T-helper 1 cell treated with Interleukin-12 subunit alpha and Interleukin-12 subunit beta and Interleukin-4 antibody, amounts not matched to agents 30 μg/mL and 1 μg/mL, for 36 hours (primary cell): ENCODE measurements around the gene TOM1L2.

Experiments
- H3K27ac Mint-ChIP-seq: one replicate; pipeline ENCODE4 v1.8.0; 2021; ENCODE audit warnings: mild to moderate bottlenecking, mixed read lengths
- H3K27me3 Mint-ChIP-seq: one replicate; pipeline ENCODE4 v1.8.0; 2021; ENCODE audit warnings: low read depth, mixed read lengths
- H3K36me3 Mint-ChIP-seq: one replicate; pipeline ENCODE4 v1.8.0; 2021; ENCODE audit warnings: low read depth, mixed read lengths
- H3K4me1 Mint-ChIP-seq: one replicate; pipeline ENCODE4 v1.8.0; 2021; ENCODE audit warnings: low read depth, mixed read lengths
- H3K4me3 Mint-ChIP-seq: one replicate; pipeline ENCODE4 v1.8.0; 2021; ENCODE audit warnings: mild to moderate bottlenecking, moderate library complexity, mixed read lengths
- H3K9me3 Mint-ChIP-seq: one replicate; pipeline ENCODE4 v1.8.0; 2021; ENCODE audit warnings: mixed read lengths

Gene TOM1L2

DNA sequence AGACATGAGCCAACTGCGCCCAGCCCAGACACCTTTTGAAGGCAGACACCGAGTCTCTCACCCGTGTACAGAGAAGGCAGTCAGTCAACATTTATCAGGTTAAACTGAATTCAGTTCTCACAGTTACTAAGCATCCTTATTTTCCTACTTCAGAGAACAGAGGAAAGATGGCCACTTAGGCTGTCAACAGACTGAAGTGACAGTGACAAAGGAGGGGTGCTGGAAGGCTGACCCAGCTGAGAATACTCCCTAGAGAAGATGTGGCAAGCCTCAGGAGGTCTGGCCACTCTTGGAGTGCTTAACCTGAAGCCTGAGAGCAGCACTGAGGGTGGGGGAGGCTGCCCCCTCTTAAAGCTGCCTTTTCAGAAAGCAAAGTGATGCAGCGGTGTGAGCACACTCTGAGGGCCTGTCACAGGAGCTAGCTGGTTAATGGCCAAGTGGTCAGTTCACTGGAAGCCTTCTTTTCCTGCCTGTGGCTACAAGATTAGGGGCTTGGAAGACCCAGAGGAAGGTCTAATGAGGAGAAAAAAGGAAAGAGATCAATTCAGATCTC is 84.4 kb downstream of the TOM1L2 start:
- peaks cover 5% of the 10 kb centered on the region for H3K36me3 Mint-ChIP-seq
- no peak overlapping the region for H3K4me3 Mint-ChIP-seq
- H3K9me3 Mint-ChIP-seq = no peaks in the 10 kb centered on the region
- H3K27me3 Mint-ChIP-seq = no peaks in the 10 kb centered on the region
- H3K4me1 Mint-ChIP-seq = peaks cover 3% of the 10 kb centered on the region
- no peak overlapping the region for H3K27ac Mint-ChIP-seq

DNA sequence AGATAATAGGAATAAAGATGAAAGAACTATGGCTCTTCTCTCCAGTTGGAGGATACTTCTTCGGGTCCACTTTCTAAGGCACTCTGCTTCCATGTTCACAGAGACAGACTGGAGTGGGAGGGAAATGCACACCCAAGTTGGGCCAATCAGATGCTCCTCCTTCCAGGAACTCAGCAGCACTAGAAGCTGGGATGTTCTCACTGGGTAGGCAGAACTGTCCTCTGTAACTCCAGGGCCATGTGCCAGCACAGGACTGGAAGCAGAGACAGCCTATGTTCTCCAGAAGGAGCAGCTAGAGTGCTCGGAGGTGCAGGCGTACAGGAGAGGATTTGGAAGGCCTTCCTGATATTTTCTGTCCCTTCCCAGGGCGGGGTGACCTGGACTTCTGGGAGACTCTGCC is 85.5 kb downstream of the TOM1L2 start:
- Mint-ChIP-seq H3K27me3 (no peaks in the 10 kb centered on the region), H3K4me3 (no peak overlapping the region), H3K9me3 (no peaks in the 10 kb centered on the region), H3K36me3 (peaks cover 3% of the 10 kb centered on the region), H3K4me1 (peaks cover 1% of the 10 kb centered on the region), H3K27ac (no peak overlapping the region)

DNA sequence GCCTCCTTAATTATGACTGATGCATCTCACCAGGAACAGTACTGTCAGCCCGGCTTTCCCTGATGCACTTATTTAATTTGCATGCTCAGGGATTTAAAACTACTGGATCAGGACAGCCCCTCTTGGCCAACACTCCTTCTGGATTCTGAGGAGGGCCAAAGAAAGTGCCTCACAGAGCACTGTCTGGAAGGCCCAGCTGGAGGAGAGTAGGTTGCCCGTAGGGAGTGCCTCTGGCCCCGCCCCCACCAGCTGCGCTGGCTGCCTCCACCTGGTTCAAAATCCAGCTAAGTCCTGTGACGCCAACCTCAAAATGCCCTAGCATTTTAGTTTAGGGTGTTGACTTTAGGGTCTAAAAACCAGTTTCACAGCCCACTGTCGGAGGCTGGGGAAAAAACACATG is 86.0 kb downstream of the TOM1L2 start:
- no peak overlapping the region for H3K4me3 Mint-ChIP-seq
- peaks cover 1% of the 10 kb centered on the region for H3K4me1 Mint-ChIP-seq
- H3K36me3 Mint-ChIP-seq = peaks cover 3% of the 10 kb centered on the region
- H3K9me3 Mint-ChIP-seq = no peaks in the 10 kb centered on the region
- H3K27me3 Mint-ChIP-seq = no peaks in the 10 kb centered on the region
- no peak overlapping the region for H3K27ac Mint-ChIP-seq

DNA sequence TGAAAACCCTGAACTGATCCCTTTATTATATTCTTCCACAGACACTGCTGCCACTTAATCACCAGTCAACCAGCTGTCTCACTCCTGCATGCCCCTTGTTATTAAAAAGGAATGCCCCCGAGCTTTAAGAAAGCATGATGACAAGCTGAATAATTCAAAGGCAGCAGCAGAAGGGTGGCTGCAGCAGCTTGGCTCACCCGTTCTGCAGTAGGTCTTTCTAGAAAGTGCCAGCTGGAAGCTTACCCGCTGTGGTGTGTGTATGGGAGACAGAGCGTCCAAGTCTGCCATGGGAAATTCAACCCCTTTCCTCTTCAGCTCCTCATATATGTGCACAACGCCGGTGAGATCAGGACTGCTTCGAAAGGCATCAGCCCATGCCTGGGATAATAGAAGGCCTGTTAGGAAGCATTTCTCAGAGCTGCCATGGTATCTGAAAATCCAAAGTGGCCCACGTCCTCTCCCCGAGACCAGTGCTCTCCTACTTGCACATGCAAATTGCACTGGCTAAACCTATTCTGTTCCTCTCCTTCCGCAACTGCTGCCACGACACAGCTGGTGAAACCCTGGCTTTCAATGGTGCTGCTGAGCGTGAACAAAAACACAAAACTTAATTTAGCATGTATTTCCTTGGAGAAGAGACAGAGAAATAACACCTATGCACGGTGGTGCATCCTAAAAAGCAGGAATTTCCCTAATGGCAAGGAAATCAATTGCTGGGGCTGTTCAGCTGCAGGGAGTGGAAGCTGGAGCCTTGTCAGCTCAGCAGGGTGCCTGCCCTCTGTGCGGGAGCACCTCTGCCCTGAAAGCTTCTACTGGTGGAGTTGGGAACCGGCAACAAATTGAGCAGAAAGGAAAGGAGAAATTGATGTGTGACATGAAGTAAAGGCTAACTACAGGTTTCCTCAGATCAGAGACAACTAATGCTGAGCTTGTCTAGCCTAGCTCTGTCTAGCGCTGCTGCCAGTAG is 87.5 kb downstream of the TOM1L2 start:
- H3K36me3 Mint-ChIP-seq = no peaks in the 10 kb centered on the region
- H3K27ac Mint-ChIP-seq = no peak overlapping the region
- no peaks in the 10 kb centered on the region for H3K9me3 Mint-ChIP-seq
- H3K4me1 Mint-ChIP-seq = no peaks in the 10 kb centered on the region
- no peaks in the 10 kb centered on the region for H3K27me3 Mint-ChIP-seq
- H3K4me3 Mint-ChIP-seq = no peak overlapping the region

DNA sequence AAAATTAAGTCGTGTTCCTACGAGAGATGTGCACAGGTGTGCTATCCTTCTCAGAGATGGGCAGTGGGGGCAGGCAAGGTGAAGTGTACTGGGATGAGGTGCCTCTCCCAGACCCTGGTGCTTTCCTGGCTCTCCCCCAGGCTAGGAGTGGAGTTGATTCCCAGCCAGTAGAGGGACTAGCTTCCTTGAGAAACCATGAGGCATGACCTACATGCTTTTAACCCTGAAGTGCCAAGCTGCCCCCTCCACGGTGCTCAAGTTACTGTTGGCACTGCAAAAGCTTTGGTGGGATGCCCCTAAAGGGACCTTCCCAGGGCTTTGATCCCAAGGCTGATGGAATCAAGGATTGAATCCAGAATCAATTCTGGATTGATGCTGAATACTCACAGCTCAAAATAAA is 88.4 kb downstream of the TOM1L2 start:
- Mint-ChIP-seq H3K27ac (no peak overlapping the region), H3K4me3 (no peak overlapping the region), H3K27me3 (no peaks in the 10 kb centered on the region), H3K9me3 (no peaks in the 10 kb centered on the region), H3K36me3 (peaks cover 3% of the 10 kb centered on the region), H3K4me1 (no peaks in the 10 kb centered on the region)

DNA sequence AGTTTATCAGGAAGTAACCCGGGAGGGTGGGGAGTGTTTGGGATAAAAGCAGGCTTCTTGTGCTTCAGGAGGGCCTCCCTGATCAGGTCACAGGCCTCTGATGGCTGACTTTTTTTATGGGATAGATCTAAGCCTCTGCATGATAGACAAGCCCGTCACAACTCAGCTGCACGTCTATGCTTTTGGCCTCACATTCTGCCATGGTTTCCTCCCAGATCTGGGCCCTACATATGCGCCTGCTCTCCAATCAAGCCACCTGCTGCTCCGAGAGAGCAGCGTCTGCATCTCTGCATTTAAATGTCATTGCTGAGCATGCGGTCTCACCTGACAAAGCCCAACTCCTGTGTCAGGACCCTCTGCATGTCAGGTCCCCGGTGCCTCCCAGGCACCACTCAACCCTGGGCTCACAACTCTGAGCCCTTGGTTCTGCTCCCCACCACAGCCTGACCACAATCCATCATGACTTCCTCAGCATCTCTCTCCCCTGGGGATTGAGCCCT is 90.1 kb downstream of the TOM1L2 start:
- no peaks in the 10 kb centered on the region for H3K27me3 Mint-ChIP-seq
- H3K27ac Mint-ChIP-seq = no peak overlapping the region
- H3K9me3 Mint-ChIP-seq = no peaks in the 10 kb centered on the region
- H3K4me3 Mint-ChIP-seq = no peak overlapping the region
- H3K36me3 Mint-ChIP-seq = peaks cover 5% of the 10 kb centered on the region
- H3K4me1 Mint-ChIP-seq = no peaks in the 10 kb centered on the region

DNA sequence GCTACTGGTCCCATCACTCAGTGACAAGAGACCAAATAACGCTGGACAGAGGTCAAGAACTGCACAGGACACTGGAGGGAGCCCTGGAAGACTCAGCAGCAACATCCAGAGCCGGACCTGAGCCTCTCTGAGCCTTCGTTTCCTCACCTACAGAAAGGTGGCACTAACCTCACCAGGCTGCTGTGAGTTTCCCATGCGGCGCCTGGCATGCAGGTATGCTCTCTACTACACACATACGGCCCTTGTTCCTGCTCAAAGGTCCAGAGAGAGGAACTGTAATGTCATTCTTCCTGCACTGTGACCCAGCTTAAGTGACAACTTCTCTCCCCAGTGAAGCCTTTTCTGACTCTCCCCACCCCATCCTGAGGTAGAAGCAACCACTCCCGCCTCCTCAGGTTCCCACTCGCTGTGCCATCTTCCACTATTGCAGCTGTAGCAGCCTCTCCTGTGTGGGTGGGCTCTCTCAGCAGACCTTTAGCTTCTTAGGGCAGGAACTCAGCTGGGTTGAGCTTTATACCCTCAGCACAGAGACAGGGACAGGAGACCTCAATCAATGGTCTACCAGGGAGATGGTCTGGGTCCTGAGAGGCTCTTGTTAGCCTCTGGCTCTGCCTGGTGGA is 91.5 kb downstream of the TOM1L2 start:
- Mint-ChIP-seq H3K9me3 (no peaks in the 10 kb centered on the region), H3K4me3 (no peak overlapping the region), H3K4me1 (no peaks in the 10 kb centered on the region), H3K36me3 (peaks cover 13% of the 10 kb centered on the region), H3K27ac (no peak overlapping the region), H3K27me3 (no peaks in the 10 kb centered on the region)

DNA sequence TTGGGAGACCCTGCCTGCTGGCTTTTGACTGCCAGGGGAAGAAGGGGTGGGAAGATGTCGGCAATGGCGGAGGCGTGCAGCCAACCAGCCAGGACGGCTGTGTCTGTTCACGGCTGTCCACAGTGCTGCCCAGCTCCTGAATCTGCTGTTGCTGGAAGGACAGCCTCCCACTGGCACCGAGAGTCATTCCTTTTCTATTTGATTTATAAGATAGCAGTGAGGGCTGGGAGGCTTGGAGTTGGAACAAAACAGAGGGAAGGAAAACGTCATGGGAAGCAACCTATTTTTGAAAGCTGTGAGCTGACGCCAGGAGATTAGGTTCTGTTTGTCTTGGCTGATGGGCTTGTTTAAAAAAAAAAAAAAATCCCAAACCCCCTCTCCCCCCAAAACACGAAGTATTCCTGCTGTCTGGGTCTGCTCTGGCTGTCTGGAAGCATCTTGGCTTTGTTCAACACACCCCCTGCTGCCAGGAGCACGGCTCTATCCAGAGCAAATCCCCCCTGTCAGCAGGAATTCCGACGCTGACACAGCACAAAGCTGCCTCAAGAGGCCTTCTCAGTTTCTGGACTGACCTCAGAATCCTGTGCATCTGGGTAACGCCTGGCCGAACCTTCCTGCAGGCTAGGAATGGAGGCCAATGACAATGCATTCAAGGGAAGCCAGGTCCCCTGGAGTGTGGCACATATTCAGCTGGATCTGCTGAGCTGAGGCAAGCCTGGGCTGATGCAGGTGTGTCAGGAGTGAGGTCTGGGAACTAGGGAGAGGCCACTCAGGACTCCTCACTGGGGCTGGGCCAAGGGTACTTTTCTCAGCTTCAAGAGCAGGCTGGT is 94.5 kb downstream of the TOM1L2 start:
- H3K27ac Mint-ChIP-seq = no peak overlapping the region

DNA sequence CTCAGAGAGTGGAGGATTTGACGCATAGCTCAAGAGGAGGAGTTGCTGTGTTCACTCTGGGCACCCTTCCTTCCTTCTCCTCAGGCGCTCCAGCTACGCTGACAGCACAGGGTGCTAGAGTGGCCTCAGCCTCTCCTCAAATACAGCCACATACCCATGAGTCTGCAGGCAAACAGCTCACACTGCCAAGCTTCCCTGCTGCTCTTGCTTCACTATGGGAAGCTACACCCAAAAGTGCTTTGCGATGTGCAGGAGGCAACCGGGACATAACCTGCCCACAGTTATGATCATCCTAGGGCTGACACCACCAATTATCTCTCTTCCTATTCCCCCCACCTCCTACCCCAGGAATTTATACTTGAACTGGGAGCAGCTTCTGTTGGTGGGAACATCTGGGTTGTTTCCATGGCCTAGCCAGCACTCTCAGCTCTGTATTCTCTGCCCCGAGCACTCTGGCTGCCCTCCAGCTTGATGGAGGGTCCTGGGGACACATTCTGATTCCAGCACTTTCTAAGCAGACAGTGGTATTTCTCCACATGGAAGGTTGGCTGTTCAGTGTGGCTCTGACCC is 95.2 kb downstream of the TOM1L2 start:
- peaks cover 13% of the 10 kb centered on the region for H3K36me3 Mint-ChIP-seq
- no peak overlapping the region for H3K27ac Mint-ChIP-seq
- no peaks in the 10 kb centered on the region for H3K27me3 Mint-ChIP-seq
- no peak overlapping the region for H3K4me3 Mint-ChIP-seq
- no peaks in the 10 kb centered on the region for H3K4me1 Mint-ChIP-seq
- no peaks in the 10 kb centered on the region for H3K9me3 Mint-ChIP-seq

More for the DNA sequence above, 94.5 kb downstream of the TOM1L2 start:
- Mint-ChIP-seq H3K4me3 (no peak overlapping the region), H3K36me3 (peaks cover 13% of the 10 kb centered on the region), H3K9me3 (no peaks in the 10 kb centered on the region), H3K4me1 (no peaks in the 10 kb centered on the region), H3K27me3 (no peaks in the 10 kb centered on the region)

DNA sequence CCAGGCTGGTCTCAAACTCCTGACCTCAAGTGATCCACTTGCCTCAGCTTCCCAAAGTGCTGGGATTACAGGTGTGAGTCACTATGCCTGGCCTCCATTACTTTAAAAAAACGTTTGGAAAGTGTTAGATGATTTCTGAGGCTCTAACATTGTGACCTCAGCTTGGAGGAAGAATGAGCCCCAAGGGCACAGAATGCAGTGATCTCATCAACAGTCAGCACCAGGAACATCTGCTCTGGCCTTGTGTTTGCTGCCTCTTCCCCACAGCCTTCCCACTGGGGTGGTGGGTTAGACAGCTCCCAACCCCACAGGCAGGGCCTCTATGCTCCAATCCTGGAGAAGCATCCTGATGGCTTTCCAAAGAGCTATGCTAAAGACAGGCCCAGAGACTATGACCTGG is 97.7 kb downstream of the TOM1L2 start:
- Mint-ChIP-seq H3K4me3 (no peak overlapping the region), H3K9me3 (no peaks in the 10 kb centered on the region), H3K4me1 (no peaks in the 10 kb centered on the region), H3K27ac (no peak overlapping the region), H3K36me3 (peaks cover 13% of the 10 kb centered on the region), H3K27me3 (no peaks in the 10 kb centered on the region)

DNA sequence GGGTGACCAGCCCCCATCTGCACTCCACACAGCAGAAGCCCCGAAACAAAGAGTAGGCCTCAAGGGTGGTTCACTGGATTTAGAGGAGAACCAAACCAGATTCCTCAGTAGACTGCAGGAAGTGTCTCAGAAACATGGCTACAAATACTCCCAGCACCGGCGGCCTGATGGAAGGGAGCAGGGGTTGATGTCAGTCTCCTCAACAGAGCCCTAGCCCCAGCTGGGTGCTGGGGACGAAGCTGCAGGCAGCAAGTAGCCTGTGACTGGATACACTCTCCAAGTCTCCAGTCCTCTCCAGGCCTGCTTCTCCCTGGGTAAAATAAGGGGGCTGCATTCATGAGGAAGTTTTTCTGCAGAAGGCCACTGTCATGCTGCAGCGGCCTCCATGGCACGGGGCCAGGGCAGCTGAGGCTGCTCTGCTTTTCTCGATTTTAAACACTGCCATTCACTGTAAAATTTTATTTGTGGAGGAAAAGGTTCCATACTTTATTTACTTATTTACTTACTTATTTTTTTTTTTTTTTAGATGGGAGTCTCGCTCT is 98.7 kb downstream of the TOM1L2 start:
- no peak overlapping the region for H3K27ac Mint-ChIP-seq
- H3K4me1 Mint-ChIP-seq = no peaks in the 10 kb centered on the region
- H3K36me3 Mint-ChIP-seq = peaks cover 15% of the 10 kb centered on the region
- H3K4me3 Mint-ChIP-seq = no peak overlapping the region
- H3K9me3 Mint-ChIP-seq = no peaks in the 10 kb centered on the region
- no peaks in the 10 kb centered on the region for H3K27me3 Mint-ChIP-seq

DNA sequence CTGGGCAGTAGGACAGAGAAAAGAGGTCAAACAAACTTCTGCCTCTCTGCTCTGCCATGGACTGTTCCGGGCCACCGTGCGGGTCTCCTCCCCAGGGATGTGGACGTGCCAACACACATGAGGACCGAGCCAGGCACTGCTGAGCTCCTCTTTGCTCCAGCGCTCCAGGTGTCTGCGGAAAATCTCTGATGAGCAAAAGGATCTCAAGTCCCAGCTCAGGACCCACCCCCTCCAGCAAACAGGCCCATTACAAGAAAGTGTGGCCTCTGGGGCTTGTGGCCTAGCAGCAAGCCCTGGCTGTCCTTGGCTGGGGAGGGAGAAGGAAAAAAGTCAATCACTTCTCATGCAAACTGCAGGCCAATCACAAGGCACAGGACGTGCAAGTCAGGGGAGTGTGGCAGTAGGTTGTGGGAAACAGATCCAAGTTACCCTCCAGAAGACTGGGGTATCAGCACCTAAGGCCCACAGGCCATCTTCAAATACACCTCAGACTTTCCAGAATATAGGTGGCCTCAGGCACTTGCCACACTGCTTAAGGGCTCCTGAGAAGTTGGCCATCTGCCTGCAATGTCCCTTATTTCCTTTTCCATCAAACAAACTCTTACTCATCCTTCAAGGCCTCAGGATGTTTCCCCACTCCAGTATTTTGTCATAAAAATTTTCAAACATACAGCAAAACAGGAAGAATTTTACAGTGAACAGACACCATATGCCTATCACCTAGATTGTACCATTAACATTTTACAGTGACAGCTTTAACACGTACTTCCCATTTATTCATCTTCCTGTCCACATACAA is 99.5 kb downstream of the TOM1L2 start:
- Mint-ChIP-seq H3K27ac (no peak overlapping the region), H3K36me3 (peaks cover 15% of the 10 kb centered on the region)

DNA sequence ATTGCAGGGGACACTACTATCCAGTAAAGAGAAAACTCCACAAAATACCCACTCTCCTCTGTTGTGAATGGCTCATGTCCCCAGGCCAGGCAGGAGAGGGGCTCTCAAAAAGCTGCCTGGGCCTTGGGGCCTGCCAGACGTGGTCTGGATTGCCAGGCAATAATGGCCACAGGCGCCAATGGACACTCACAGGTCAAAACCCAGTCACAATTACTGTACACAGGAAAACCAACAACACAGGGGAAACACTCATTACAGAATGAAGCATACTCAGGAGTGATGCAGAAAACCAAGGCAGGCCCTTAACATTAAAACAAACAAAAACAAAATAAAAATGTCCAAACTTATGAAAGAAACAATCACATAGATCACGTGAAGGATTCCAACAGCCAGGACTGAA is 100.3 kb downstream of the TOM1L2 start:
- H3K27ac Mint-ChIP-seq = no peak overlapping the region
- H3K27me3 Mint-ChIP-seq = no peaks in the 10 kb centered on the region
- H3K4me1 Mint-ChIP-seq = no peaks in the 10 kb centered on the region
- H3K36me3 Mint-ChIP-seq = peaks cover 12% of the 10 kb centered on the region
- no peak overlapping the region for H3K4me3 Mint-ChIP-seq
- no peaks in the 10 kb centered on the region for H3K9me3 Mint-ChIP-seq

More for the DNA sequence above, 99.5 kb downstream of the TOM1L2 start:
- Mint-ChIP-seq H3K4me1 (no peaks in the 10 kb centered on the region), H3K4me3 (no peak overlapping the region), H3K27me3 (no peaks in the 10 kb centered on the region), H3K9me3 (no peaks in the 10 kb centered on the region)
